Activated CD4-positive, alpha-beta memory T cell treated with anti-CD3 and anti-CD28 coated beads, Interleukin-2, amount 10 ng/mL, durations not matched to agents 7 days and 5 days (primary cell): ENCODE data around the gene PARP16. TPM values are rescaled to one million over a fixed set of nuclear protein-coding genes. Genes with fewer than 3 reads are reported as not detected.

Experiments used
- CTCF ChIA-PET: fragments of 350-600 bp; sonication (Branson Sonifier 250); formaldehyde crosslinking; loops from one replicate; lab custom pipeline; 2021; ENCODE audit warnings: antibody characterized with exemption, inconsistent platforms; lab: Charles Lee
- POLR2A ChIA-PET: fragments of 350-600 bp; sonication (Branson Sonifier 250); formaldehyde crosslinking; loops from one replicate; lab custom pipeline; 2021; ENCODE audit warnings: antibody characterized with exemption; lab: Charles Lee
- DNase-seq: peaks from one replicate; pipeline ENCODE4 v3.0.0-alpha.2; 2020
- H3K27ac Mint-ChIP-seq: one replicate; pipeline ENCODE4 v1.8.0; 2021; ENCODE audit warnings: mild to moderate bottlenecking, mixed read lengths
- H3K27me3 Mint-ChIP-seq: one replicate; pipeline ENCODE4 v1.8.0; 2021; ENCODE audit warnings: mixed read lengths
- H3K36me3 Mint-ChIP-seq: one replicate; pipeline ENCODE4 v1.8.0; 2021; ENCODE audit warnings: low read depth, mixed read lengths
- H3K4me1 Mint-ChIP-seq: one replicate; pipeline ENCODE4 v1.8.0; 2021; ENCODE audit warnings: mixed read lengths
- H3K4me3 Mint-ChIP-seq: one replicate; pipeline ENCODE4 v1.8.0; 2021; ENCODE audit warnings: mild to moderate bottlenecking, mixed read lengths
- H3K9me3 Mint-ChIP-seq: one replicate; pipeline ENCODE4 v1.8.0; 2021; ENCODE audit warnings: mixed read lengths
- total RNA-seq, 2 experiments: library from RNA; stranded (reverse); gene quantifications; one replicate each; pipeline ENCODE4 v1.2.3, GENCODE V29; 2021

Gene PARP16
- total RNA-seq, 2 experiments from 2014 or later = 14.9 to 15.7 TPM

- POLR2A ChIA-PET = no interaction called here
- H3K4me3 Mint-ChIP-seq = no peak overlapping the region
- no peaks in the 10 kb centered on the region for H3K4me1 Mint-ChIP-seq
- no peaks in the 10 kb centered on the region for H3K9me3 Mint-ChIP-seq
- no peaks in the 10 kb centered on the region for H3K36me3 Mint-ChIP-seq
- H3K27ac Mint-ChIP-seq = no peak overlapping the region
- no peaks in the 10 kb centered on the region for H3K27me3 Mint-ChIP-seq
- CTCF ChIA-PET = no interaction called here
- DNase-seq = no peak
These were observed 72.7 kb downstream of the PARP16 start for GRCh38 chr15:65214010-65214409.

DNA sequence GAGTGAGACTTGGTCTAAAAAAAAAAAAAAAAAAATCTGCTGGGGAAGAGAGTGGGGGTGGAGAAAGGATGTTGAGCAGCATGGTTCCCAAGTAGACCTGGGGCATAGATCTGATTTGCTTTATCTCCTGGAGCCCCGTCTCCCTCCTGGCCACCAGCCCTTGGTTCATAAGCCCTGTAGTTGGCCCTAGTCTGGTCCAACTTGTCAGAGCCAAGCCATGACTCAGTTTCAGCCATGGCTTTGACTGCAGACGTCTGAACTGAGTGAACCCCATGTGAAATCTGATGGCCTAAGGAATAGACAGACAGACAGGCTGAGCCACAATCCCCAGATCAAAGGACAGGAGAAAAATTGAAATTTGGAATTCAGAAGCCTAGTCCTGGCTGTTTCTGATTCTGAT is 73.4 kb downstream of the PARP16 start:
- H3K4me3 Mint-ChIP-seq = no peak overlapping the region
- ChIA-PET POLR2A (no interaction called here), CTCF (interaction anchor here (1.2 kb wide), 1 partner anchor 11 kb away, joined by 3 read pairs; no protein-coding TSS in a partner anchor)
- H3K9me3 Mint-ChIP-seq = no peaks in the 10 kb centered on the region
- DNase-seq = no peak
- H3K36me3 Mint-ChIP-seq = no peaks in the 10 kb centered on the region
- H3K27me3 Mint-ChIP-seq = no peaks in the 10 kb centered on the region
- H3K4me1 Mint-ChIP-seq = no peaks in the 10 kb centered on the region
- no peak overlapping the region for H3K27ac Mint-ChIP-seq

- Mint-ChIP-seq H3K27ac (no peak overlapping the region), H3K9me3 (no peaks in the 10 kb centered on the region), H3K4me3 (no peak overlapping the region), H3K36me3 (no peaks in the 10 kb centered on the region), H3K4me1 (no peaks in the 10 kb centered on the region), H3K27me3 (no peaks in the 10 kb centered on the region)
- CTCF ChIA-PET = interaction anchor here (1.1 to 1.2 kb wide), 2 partner anchors 12 kb away, joined by 3 read pairs; no protein-coding TSS in a partner anchor
- POLR2A ChIA-PET = interaction anchor here (1.2 kb wide), 1 partner anchor 93 kb away, joined by 4 read pairs; the partner anchor contains the start of gene RNU5B-1
- DNase-seq = peak; percentile 41
These were observed 74.6 kb downstream of the PARP16 start for GRCh38 chr15:65212097-65212496.

GRCh38 chr15:65211482-65211982 is 75.2 kb downstream of the PARP16 start:
- Mint-ChIP-seq H3K27me3 (no peaks in the 10 kb centered on the region), H3K27ac (no peak overlapping the region), H3K4me3 (no peak overlapping the region), H3K36me3 (no peaks in the 10 kb centered on the region), H3K9me3 (no peaks in the 10 kb centered on the region), H3K4me1 (no peaks in the 10 kb centered on the region)
- POLR2A ChIA-PET = interaction anchor here (1.2 kb wide), 1 partner anchor 93 kb away, joined by 4 read pairs; the partner anchor contains the start of gene RNU5B-1
- CTCF ChIA-PET = interaction anchor here (0.7 to 1.1 kb wide), 2 partner anchors 9 to 12 kb away, joined by 3 to 4 read pairs; no protein-coding TSS in a partner anchor
- DNase-seq = no peak

DNA sequence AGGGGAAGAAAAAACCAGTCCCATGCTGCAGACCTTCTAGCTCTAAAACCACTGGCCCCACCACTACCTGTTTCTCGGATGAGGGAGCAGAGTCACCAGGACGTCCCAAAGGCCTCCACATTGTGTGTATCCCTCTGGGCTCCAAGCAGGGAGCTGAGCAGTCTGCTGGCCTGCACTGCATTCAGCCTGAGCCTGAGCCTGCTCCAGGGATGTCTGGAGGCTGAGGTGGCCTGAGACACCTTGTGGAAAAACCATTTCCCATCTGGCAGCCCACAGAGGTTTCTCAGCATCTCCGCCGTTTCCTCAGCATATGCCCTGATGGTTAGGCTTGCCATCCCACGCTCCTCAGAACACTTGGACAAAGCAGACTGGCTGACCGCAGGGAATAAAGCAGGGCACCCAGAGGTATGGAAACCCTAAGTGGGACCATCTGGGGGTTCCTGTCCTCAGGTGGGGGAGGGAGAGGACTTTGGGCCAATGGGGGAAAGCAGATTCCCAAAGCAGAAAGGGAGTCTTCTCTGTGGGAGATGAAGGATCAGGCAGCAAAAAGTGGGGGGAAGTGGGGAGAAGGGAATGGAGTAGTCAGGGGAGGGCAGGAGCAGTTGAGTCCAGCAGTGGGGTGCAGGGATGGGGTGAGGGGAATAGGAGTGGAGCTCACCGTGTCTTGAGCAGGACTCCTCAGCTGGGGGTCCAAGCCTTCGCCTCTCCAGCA is 75.8 kb downstream of the PARP16 start, which contains the start of gene CILP:
Gene CILP (minus strand): TSS at position 704 of the 712 bp plus-strand sequence. CDS start 1,718 bp downstream, outside the sequence.
- no peak within 1 kb of the TSS for H3K4me3 Mint-ChIP-seq
- no peaks in the 10 kb centered on the region for H3K36me3 Mint-ChIP-seq
- no peaks in the 10 kb centered on the region for H3K9me3 Mint-ChIP-seq

DNA sequence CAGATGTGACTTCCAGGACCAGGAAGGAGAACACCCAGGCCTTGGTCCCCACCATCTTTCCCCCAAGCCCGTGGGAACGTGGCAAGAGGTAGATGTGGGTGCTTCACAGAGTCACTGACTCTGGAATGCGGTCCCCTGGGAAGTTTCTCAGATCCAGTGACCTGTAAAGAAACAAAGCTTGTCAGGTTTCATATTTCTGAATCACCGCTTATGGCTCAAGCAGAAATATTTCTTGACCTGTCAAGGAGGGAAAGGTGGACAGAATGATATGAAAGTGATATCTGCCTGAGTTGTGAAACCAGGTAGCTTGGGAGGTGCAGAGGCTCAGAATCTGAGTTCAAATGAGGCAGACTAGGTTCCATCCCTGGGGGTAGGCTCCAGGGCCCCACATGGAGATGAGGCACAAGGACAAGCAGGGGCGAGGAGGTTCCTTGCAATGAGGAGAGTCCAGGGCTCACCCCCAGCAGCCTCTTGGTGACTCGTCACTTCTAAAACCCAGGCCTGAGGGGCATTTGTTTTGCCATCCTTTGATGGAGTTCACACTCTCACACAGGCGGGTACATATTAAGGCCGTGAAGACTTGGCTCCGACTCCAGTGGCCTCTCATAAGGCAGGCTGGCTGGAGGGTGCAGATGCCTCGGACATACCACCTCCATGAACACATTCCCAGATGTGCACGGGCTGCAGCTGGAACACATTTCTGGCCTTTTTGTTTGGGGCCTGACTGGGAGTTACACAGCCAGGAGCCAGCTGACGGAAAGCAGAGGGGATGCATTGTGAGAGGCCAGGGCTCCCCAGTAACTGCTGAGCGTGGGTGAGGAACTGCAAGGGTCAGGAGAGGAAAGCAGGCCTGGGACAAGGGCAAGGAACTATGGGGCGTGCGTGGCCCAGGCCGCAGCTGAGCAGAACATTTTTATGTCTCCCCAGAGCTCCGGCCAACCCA is 76.7 kb downstream of the PARP16 start:
- Mint-ChIP-seq H3K36me3 (no peaks in the 10 kb centered on the region), H3K27me3 (no peaks in the 10 kb centered on the region), H3K9me3 (no peaks in the 10 kb centered on the region), H3K4me1 (no peaks in the 10 kb centered on the region), H3K27ac (no peak overlapping the region), H3K4me3 (no peak overlapping the region)
- no peak for DNase-seq
- CTCF ChIA-PET = interaction anchor here (1.1 to 1.9 kb wide), 2 partner anchors 87 to 109 kb away, joined by 3 to 6 read pairs; no protein-coding TSS in a partner anchor
- POLR2A ChIA-PET = no interaction called here

More for the DNA sequence above, 75.8 kb downstream of the PARP16 start, which contains the start of gene CILP:
- POLR2A ChIA-PET = no interaction called here
- H3K27ac Mint-ChIP-seq = no peak within 1 kb of the TSS
- no peak for DNase-seq
- CTCF ChIA-PET = interaction anchor here (0.7 to 1.1 kb wide), 2 partner anchors 8 to 11 kb away, joined by 3 to 4 read pairs; no protein-coding TSS in a partner anchor
- H3K4me1 Mint-ChIP-seq = no peaks in the 10 kb centered on the region
- H3K27me3 Mint-ChIP-seq = no peaks in the 10 kb centered on the region

- ChIA-PET CTCF (interaction anchor here (0.5 to 1.9 kb wide), 3 partner anchors 23 to 229 kb away, joined by 3 to 6 read pairs (median 3); no protein-coding TSS in a partner anchor), POLR2A (interaction anchor here (1.0 kb wide), 1 partner anchor 96 kb away, joined by 4 read pairs; the partner anchor contains the start of gene RNU5B-1)
- H3K27me3 Mint-ChIP-seq = peaks cover 2% of the 10 kb centered on the region
- H3K4me3 Mint-ChIP-seq = no peak overlapping the region
- no peaks in the 10 kb centered on the region for H3K4me1 Mint-ChIP-seq
- H3K9me3 Mint-ChIP-seq = no peaks in the 10 kb centered on the region
- H3K36me3 Mint-ChIP-seq = no peaks in the 10 kb centered on the region
- no peak overlapping the region for H3K27ac Mint-ChIP-seq
- no peak for DNase-seq
These were observed 78.0 kb downstream of the PARP16 start for GRCh38 chr15:65208647-65209046.

Other genes starting within 250 kb of the PARP16 start
- not detected for gene SLC51B, start 241.5 kb downstream of the PARP16 start, total RNA-seq
- not detected for gene RASL12, start 218.9 kb downstream of the PARP16 start, total RNA-seq
- not detected for gene KBTBD13, start 210.1 kb downstream of the PARP16 start, total RNA-seq
- 1 to 10 TPM; 3.0 to 3.3 TPM for gene UBAP1L, start 171.7 kb downstream of the PARP16 start, total RNA-seq
- 10 to 100 TPM; 37.8 to 38.9 TPM for gene PDCD7, start 153.1 kb downstream of the PARP16 start, total RNA-seq
- 10 to 100 TPM; 48.5 to 57.8 TPM for gene CLPX, start 101.5 kb downstream of the PARP16 start, total RNA-seq
- gene CILP, start 75.4 kb downstream of the PARP16 start, total RNA-seq = not detected
- not detected for gene RNU5A-1, start 9.2 kb upstream of the PARP16 start, total RNA-seq
- 10 to 100 TPM in 1 of 2 experiments, not detected in 1; 12.9 TPM for gene RNU5B-1, start 17.8 kb upstream of the PARP16 start, total RNA-seq
- not detected for gene IGDCC3, start 91.1 kb upstream of the PARP16 start, total RNA-seq
- under 1 TPM; 0.05 to 0.08 TPM for gene IGDCC4, start 136.1 kb upstream of the PARP16 start, total RNA-seq
- 10 to 100 TPM; 38.2 to 42.7 TPM for gene DPP8, start 230.8 kb upstream of the PARP16 start, total RNA-seq
- gene HACD3, start 243.6 kb upstream of the PARP16 start, total RNA-seq = 10 to 100 TPM; 26.8 to 29.2 TPM